GM19238 (cell line): ENCODE data around the gene LYRM4.

Experiments used
- DNase-seq: peaks from one replicate; pipeline ENCODE4 v3.0.0; 2011; ENCODE audit warnings: low spot score; ENCODE audit not compliant: insufficient read length

The LYRM4 gene

DNA sequence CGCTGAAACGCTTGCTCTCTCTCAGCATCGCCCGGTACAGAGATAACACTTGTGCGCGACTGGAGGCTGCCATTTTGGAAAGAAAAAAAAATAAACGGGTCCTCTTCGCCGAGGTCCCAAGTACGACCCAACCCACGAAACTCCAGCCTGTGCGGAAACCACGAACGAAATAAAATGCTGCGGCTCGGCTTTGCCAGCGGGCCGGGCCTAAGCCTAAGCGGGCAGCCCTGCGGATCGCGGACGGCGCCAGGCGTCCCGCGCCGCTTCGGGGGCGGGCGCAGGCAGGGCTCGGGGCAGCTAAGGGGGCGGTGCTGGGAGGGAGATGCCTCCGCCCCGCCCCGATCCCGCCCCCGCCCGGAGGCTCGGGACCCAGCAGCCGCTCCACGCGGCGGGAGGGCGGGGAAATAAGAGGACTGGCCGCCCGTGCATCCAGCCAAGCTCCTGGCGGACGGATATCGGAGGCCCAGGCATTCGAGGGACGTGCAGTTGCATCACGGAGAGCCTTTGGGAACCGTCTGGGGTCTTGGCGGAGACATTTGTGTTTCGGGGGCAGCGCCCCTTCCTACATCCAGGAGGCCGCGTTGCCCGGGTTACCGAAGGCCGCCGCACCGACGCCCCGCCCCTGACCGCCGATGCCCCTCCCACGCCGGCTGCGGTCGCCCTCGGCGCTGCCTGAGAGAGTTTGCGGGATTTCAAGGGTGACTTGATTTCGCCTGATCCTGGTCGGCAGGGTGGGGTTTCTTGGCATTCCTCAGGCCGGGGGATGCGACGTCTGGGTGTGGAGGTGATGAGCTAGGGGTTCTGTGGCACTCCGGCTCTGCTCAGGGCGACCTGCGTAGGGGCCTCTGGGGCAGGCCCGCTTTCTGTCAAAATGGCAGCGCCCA is at the start of gene LYRM4, which contains the start of gene FARS2:
Gene LYRM4, minus strand, starts transcription at position 290 of the 884 bp plus-strand sequence. Its CDS starts 217 bp downstream, at position 73.
Gene FARS2, plus strand, starts transcription at position 853 of the 884 bp plus-strand sequence.
- peak; percentile 69 for DNase-seq

DNA sequence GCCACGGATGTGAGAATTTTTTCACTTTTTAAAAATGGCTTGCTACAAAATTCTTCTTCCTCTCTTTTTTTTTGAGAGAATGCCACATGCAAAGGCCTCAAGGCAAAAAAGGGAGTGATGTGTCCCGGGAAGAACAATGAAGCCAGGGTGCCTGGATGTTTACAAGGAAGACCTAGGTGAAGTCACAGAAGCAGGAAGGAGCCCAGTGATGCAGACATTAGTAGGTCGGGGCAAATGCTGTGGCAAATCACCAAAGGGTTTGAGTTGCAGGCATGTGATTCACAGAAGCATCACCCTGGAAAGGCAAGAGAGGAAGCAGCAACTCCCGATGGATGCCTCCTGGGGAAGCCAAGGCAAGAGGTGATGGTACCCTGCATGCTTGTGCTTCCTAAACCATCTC is 47.3 kb upstream of the LYRM4 start:
- DNase-seq: no peak

GRCh38 chr6:5307058-5307457 is 46.3 kb upstream of the LYRM4 start:
- DNase-seq: no peak

GRCh38 chr6:5305968-5306626 is 45.3 kb upstream of the LYRM4 start:
- DNase-seq: no peak

- DNase-seq: no peak
Observed at GRCh38 chr6:5303682-5304081, 42.9 kb upstream of the LYRM4 start.

- peak; percentile 46 for DNase-seq
Observed at GRCh38 chr6:5302995-5303622, 42.4 kb upstream of the LYRM4 start.

GRCh38 chr6:5302220-5302946 is 41.6 kb upstream of the LYRM4 start:
- DNase-seq: peak; percentile 44

GRCh38 chr6:5300206-5300764 is 39.5 kb upstream of the LYRM4 start:
- no peak for DNase-seq

- DNase-seq: no peak
Observed at GRCh38 chr6:5295623-5296022, 34.9 kb upstream of the LYRM4 start.

GRCh38 chr6:5294392-5295211 is 33.9 kb upstream of the LYRM4 start:
- no peak for DNase-seq

- DNase-seq: no peak
Observed at GRCh38 chr6:5293692-5294091, 32.9 kb upstream of the LYRM4 start.

- no peak for DNase-seq
Observed at GRCh38 chr6:5292154-5292553, 31.4 kb upstream of the LYRM4 start.

GRCh38 chr6:5290500-5290899 is 29.8 kb upstream of the LYRM4 start:
- no peak for DNase-seq

- no peak for DNase-seq
Observed at GRCh38 chr6:5290097-5290496, 29.3 kb upstream of the LYRM4 start.

- DNase-seq: no peak
Observed at GRCh38 chr6:5287966-5288297, 27.2 kb upstream of the LYRM4 start.

DNA sequence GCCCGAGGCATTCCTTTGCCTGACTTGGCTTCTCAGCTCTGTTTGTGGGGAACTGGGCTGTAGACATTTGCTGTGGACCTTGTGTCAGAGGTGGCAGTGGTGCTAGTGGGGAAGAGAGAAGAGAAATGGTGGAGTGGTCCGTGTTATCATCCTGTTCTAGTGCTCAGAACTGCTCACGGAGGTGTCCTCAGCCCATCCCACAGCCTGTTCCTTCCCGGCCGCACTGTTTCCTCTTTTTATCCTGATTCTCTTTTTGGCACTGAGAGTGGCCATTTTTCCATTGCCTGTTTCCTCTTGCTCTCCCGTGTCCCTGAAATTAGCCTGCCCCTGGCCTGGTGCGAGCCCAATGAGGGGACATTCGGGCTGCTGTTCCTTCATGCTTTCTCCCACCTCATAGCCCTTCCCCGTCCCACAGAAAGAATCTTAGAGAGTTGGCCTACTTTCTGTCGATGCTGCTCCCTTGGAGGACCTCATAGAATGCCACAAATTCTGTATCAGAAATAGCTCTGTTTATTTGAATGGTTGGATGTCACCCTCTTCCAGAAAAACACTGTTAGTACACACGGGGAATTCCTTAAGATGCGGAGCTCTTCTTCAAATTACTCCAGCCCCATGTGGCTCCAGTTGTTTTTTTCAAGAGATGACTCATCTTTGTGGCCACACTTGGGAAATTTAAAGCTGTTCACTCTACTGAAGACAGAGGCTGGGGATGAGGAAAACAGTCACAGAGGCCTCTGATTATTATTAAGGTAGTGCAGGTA is 26.6 kb upstream of the LYRM4 start:
- DNase-seq: no peak

DNA sequence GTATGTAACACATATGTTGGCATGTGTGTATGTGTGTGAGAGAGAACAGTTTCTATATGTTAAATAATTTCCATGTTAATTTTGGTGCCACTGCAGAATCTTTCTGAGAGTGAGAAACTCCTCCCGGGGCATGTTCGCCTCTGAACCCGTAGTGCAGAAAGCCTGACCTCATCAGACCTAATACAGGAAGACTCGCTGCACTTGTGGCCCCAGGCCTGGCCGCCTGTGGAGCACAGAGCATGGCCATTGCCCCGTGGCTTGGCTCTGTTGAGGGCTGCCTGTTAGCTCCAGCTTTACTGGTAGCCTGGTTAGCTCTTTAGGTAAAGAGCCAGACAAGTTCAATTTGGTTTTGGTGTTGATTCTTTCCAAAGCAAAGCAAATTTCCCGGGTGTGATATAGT is 26.0 kb upstream of the LYRM4 start:
- no peak for DNase-seq

GRCh38 chr6:5285526-5285925 is 24.8 kb upstream of the LYRM4 start:
- DNase-seq: no peak

GRCh38 chr6:5285081-5285480 is 24.3 kb upstream of the LYRM4 start:
- no peak for DNase-seq

DNA sequence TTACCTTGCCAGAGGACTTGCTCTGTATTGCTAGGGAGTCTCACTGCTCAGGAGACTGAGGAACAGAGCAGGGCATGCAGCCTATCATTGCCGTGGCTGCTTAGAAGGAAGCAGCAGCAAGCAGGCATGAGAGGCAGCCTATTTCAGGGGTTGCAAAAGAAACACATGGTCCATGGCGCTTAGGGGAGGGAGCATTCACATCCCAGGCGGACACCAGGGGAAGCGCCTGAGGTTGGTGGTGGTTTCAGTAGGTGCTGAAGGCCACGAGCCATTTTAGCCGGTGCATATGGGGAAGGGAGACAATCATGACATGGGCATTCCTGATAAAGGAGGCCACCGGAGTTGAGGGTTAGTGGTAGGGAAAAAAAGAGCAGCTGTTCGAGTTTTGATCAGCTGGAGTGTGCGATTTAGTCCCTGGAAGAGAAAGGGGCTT is 21.5 kb upstream of the LYRM4 start:
- no peak for DNase-seq
